HEK293 (cell line): ENCODE measurements around the gene SMARCD1.
A peak's percentile ranks its signal among the peaks of the same experiment; 100 is the strongest.

Experiments used
- CTCF ChIA-PET: fragments of 350-600 bp; formaldehyde crosslinking; extraction: SDS; loops from one replicate; lab custom pipeline; 2021; ENCODE audit warnings: antibody characterized with exemption; lab: Yijun Ruan, JAX
- POLR2A ChIA-PET: fragments of 300-600 bp; formaldehyde crosslinking; extraction: SDS; loops from one replicate; lab custom pipeline; 2020; ENCODE audit warnings: antibody characterized with exemption, inconsistent platforms; lab: Yijun Ruan, JAX
- H3K27ac ChIP-seq: fragments of 200-500 bp; sonication (Bioruptor generic); 2 replicates; pipeline ENCODE4 v1.5.1; 2014; ENCODE audit warnings: low read depth, low read length, control low read depth, inconsistent platforms; ENCODE audit errors: extremely low read depth
- H3K36me3 ChIP-seq, 2 experiments: fragments of 200-500 bp in 1 of 2; sonication (Bioruptor generic) in 1 of 2; 1 replicate in 1 of 2; 2 replicates in 1 of 2; pipeline ENCODE4 v1.5.1; 2014 to 2017; ENCODE audit warnings: inconsistent platforms in 2 of 2, low read length in 2 of 2; ENCODE audit not compliant: control insufficient read depth in 2 of 2, insufficient read depth in 1 of 2
- H3K4me1 ChIP-seq: fragments of 200-500 bp; sonication (Bioruptor generic); 2 replicates; pipeline ENCODE4 v1.5.1; 2014; ENCODE audit warnings: mild to moderate bottlenecking, low read length, inconsistent platforms; ENCODE audit not compliant: control insufficient read depth, insufficient read depth
- H3K4me3 ChIP-seq: 2 replicates; pipeline ENCODE4 v1.5.1; 2011; ENCODE audit warnings: low read depth, mild to moderate bottlenecking, control low read depth, low read length, moderate library complexity
- H3K9me3 ChIP-seq: fragments of 200-500 bp; sonication (Bioruptor generic); 2 replicates; pipeline ENCODE4 v1.5.1; 2014; ENCODE audit warnings: low read depth, low read length, inconsistent platforms; ENCODE audit not compliant: control insufficient read depth, insufficient read depth
- GLIS1 ChIP-seq: fragments of 450-650 bp; formaldehyde crosslinking; IDR thresholded peaks from 2 replicates; pipeline ENCODE4 v1.5.1; 2016; ENCODE audit warnings: missing biosample characterization, missing genetic modification characterization
- GLIS2 ChIP-seq: fragments of 450-650 bp; formaldehyde crosslinking; IDR thresholded peaks from 2 replicates; pipeline ENCODE4 v1.5.1; 2016; ENCODE audit warnings: missing biosample characterization, missing genetic modification characterization
- HOXA7 ChIP-seq: sonication (generic); formaldehyde crosslinking; IDR thresholded peaks from 2 replicates; pipeline ENCODE4 v1.8.1; 2022; ENCODE audit warnings: missing genetic modification reagents, borderline replicate concordance
- KLF8 ChIP-seq: fragments of 450-650 bp; formaldehyde crosslinking; IDR thresholded peaks from 2 replicates; pipeline ENCODE4 v1.5.1; 2016; ENCODE audit warnings: missing biosample characterization, missing genetic modification characterization
- KLF9 ChIP-seq: fragments of 450-650 bp; formaldehyde crosslinking; IDR thresholded peaks from 2 replicates; pipeline ENCODE4 v1.5.1; 2016; ENCODE audit warnings: missing biosample characterization, missing genetic modification characterization, low read depth
- PRDM1 ChIP-seq: fragments of 450-650 bp; formaldehyde crosslinking; IDR thresholded peaks from 2 replicates; pipeline ENCODE4; 2016; ENCODE audit warnings: missing biosample characterization, missing genetic modification characterization
- PRDM2 ChIP-seq: fragments of 450-650 bp; formaldehyde crosslinking; IDR thresholded peaks from 2 replicates; pipeline ENCODE4 v1.5.1; 2016; ENCODE audit warnings: missing biosample characterization, missing genetic modification characterization, borderline replicate concordance
- SALL2 ChIP-seq: fragments of 450-650 bp; formaldehyde crosslinking; IDR thresholded peaks from 2 replicates; pipeline ENCODE4 v1.5.0; 2017; ENCODE audit warnings: missing biosample characterization, mild to moderate bottlenecking, missing genetic modification characterization, borderline replicate concordance
- ZBTB1 ChIP-seq: fragments of 450-650 bp; formaldehyde crosslinking; IDR thresholded peaks from 2 replicates; pipeline ENCODE4 v1.5.1; 2016; ENCODE audit warnings: missing biosample characterization, missing genetic modification characterization
- ZFHX2 ChIP-seq: fragments of 450-650 bp; formaldehyde crosslinking; conservative IDR thresholded peaks from 2 replicates; pipeline ENCODE4 v1.5.1; 2016; ENCODE audit warnings: missing biosample characterization, missing genetic modification characterization
- ZNF112 ChIP-seq: fragments of 450-650 bp; formaldehyde crosslinking; IDR thresholded peaks from 2 replicates; pipeline ENCODE4 v1.5.0; 2017; ENCODE audit warnings: missing biosample characterization, missing genetic modification characterization
- ZNF146 ChIP-seq: fragments of 450-650 bp; formaldehyde crosslinking; IDR thresholded peaks from 2 replicates; pipeline ENCODE4 v1.5.1; 2016; ENCODE audit warnings: missing biosample characterization, missing genetic modification characterization
- ZNF341 ChIP-seq: fragments of 450-650 bp; formaldehyde crosslinking; IDR thresholded peaks from 2 replicates; pipeline ENCODE4; 2016; ENCODE audit warnings: low read depth, missing biosample characterization, missing genetic modification characterization
- ZNF354C ChIP-seq: fragments of 450-650 bp; formaldehyde crosslinking; IDR thresholded peaks from 2 replicates; pipeline ENCODE4 v1.5.1; 2016; ENCODE audit warnings: missing biosample characterization, missing genetic modification characterization, low read depth, borderline replicate concordance
- ZNF571 ChIP-seq: fragments of 450-650 bp; formaldehyde crosslinking; IDR thresholded peaks from 2 replicates; pipeline ENCODE4 v1.5.0; 2017; ENCODE audit warnings: missing biosample characterization, missing genetic modification characterization
- ZNF626 ChIP-seq: fragments of 450-650 bp; sonication (Bioruptor Pico); formaldehyde crosslinking; IDR thresholded peaks from 2 replicates; pipeline ENCODE4 v1.5.1; 2018; ENCODE audit warnings: missing biosample characterization, missing genetic modification characterization, inconsistent platforms
- ZNF830 ChIP-seq: fragments of 450-650 bp; IDR thresholded peaks from 2 replicates; pipeline ENCODE4 v1.5.0; 2018; ENCODE audit warnings: missing biosample characterization, missing genetic modification characterization, low read depth, mild to moderate bottlenecking, moderate library complexity
- ZSCAN30 ChIP-seq: fragments of 450-650 bp; IDR thresholded peaks from 2 replicates; pipeline ENCODE4 v1.5.1; 2018; ENCODE audit warnings: missing biosample characterization, mild to moderate bottlenecking, missing genetic modification characterization, moderate library complexity
- ZSCAN5A ChIP-seq: fragments of 450-650 bp; formaldehyde crosslinking; IDR thresholded peaks from 2 replicates; pipeline ENCODE4 v1.5.1; 2016; ENCODE audit warnings: missing biosample characterization, missing genetic modification characterization
- TF ChIP-seq, protein P1 (sequence below): fragments of 450-650 bp; formaldehyde crosslinking; IDR thresholded peaks from 2 replicates; pipeline ENCODE4 v1.5.1; 2016; ENCODE audit warnings: missing biosample characterization, missing genetic modification characterization
- TF ChIP-seq, protein P2 (sequence below): fragments of 450-650 bp; formaldehyde crosslinking; IDR thresholded peaks from 2 replicates; pipeline ENCODE4 v1.5.1; 2016; ENCODE audit warnings: missing biosample characterization, missing genetic modification characterization

SMARCD1 gene

GRCh38 chr12:50057000-50057841 is 27.9 kb upstream of the SMARCD1 start, which contains the start of gene ASIC1 (continued):
- no peak for TF ChIP-seq SALL2 (tag by site-specific recombination)
- TF ChIP-seq KLF8 (tag by site-specific recombination), result peak; percentile 47; the same call in 1 of the 2 replicates
- TF ChIP-seq PRDM1 (tag by site-specific recombination), result no peak
- TF ChIP-seq ZNF354C (tag by site-specific recombination), result no peak
- no peak for TF ChIP-seq ZNF626
- TF ChIP-seq ZFHX2 (tag by site-specific recombination), result no peak
- no peak for TF ChIP-seq ZNF112 (tag by site-specific recombination)
- peak; percentile 91 for TF ChIP-seq KLF9 (tag by site-specific recombination)
- TF ChIP-seq ZNF830, result no peak
- peak; percentile 42; the same call in 1 of the 2 replicates for TF ChIP-seq ZNF146 (tag by site-specific recombination)
- no peak for TF ChIP-seq HOXA7 (CRISPR knock-in tag)
- TF ChIP-seq ZSCAN5A (tag by site-specific recombination), result no peak
- peak; percentile 67 for TF ChIP-seq GLIS1

GRCh38 chr12:50057896-50058670 is 27.1 kb upstream of the SMARCD1 start:
- H3K27ac ChIP-seq, result peak overlapping the region; percentile 62; the same call in 1 of the 2 replicates
- ChIA-PET CTCF (interaction anchor here (0.9 to 5.1 kb wide), 6 partner anchors 12 to 191 kb away, joined by 3 to 40 read pairs (median 8); no protein-coding TSS in a partner anchor), POLR2A (no interaction called here)
- H3K9me3 ChIP-seq, result no peaks in the 10 kb centered on the region
- H3K36me3 ChIP-seq, result peaks cover 0 to 33% of the 10 kb centered on the region in 2 experiments; a peak in 1 of 3 replicates
- peak overlapping the region; percentile 63 for H3K4me3 ChIP-seq
- no peaks in the 10 kb centered on the region; the same call in 1 of the 2 replicates for H3K4me1 ChIP-seq
- TF ChIP-seq, protein P1, sequence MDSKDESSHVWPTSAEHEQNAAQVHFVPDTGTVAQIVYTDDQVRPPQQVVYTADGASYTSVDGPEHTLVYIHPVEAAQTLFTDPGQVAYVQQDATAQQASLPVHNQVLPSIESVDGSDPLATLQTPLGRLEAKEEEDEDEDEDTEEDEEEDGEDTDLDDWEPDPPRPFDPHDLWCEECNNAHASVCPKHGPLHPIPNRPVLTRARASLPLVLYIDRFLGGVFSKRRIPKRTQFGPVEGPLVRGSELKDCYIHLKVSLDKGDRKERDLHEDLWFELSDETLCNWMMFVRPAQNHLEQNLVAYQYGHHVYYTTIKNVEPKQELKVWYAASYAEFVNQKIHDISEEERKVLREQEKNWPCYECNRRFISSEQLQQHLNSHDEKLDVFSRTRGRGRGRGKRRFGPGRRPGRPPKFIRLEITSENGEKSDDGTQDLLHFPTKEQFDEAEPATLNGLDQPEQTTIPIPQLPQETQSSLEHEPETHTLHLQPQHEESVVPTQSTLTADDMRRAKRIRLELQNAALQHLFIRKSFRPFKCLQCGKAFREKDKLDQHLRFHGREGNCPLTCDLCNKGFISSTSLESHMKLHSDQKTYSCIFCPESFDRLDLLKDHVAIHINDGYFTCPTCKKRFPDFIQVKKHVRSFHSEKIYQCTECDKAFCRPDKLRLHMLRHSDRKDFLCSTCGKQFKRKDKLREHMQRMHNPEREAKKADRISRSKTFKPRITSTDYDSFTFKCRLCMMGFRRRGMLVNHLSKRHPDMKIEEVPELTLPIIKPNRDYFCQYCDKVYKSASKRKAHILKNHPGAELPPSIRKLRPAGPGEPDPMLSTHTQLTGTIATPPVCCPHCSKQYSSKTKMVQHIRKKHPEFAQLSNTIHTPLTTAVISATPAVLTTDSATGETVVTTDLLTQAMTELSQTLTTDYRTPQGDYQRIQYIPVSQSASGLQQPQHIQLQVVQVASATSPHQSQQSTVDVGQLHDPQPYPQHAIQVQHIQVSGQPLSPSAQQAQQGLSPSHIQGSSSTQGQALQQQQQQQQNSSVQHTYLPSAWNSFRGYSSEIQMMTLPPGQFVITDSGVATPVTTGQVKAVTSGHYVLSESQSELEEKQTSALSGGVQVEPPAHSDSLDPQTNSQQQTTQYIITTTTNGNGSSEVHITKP (tag by site-specific recombination), result 0 out of 2 replicates have a peak, but pooled peaks have one; percentile 21
- TF ChIP-seq ZNF571 (no peak), ZSCAN30 (tag by site-specific recombination) (no peak), PRDM2 (tag by site-specific recombination) (no peak), ZNF341 (tag by site-specific recombination) (peak; percentile 70), ZBTB1 (tag by site-specific recombination) (no peak), GLIS2 (tag by site-specific recombination) (peak; percentile 43; the same call in 1 of the 2 replicates)
- TF ChIP-seq, protein P2, sequence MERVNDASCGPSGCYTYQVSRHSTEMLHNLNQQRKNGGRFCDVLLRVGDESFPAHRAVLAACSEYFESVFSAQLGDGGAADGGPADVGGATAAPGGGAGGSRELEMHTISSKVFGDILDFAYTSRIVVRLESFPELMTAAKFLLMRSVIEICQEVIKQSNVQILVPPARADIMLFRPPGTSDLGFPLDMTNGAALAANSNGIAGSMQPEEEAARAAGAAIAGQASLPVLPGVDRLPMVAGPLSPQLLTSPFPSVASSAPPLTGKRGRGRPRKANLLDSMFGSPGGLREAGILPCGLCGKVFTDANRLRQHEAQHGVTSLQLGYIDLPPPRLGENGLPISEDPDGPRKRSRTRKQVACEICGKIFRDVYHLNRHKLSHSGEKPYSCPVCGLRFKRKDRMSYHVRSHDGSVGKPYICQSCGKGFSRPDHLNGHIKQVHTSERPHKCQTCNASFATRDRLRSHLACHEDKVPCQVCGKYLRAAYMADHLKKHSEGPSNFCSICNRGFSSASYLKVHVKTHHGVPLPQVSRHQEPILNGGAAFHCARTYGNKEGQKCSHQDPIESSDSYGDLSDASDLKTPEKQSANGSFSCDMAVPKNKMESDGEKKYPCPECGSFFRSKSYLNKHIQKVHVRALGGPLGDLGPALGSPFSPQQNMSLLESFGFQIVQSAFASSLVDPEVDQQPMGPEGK (tag by site-specific recombination), result peak; percentile 46
